GM19455 (cell line): ENCODE results near the gene MBD3L1.
A peak's percentile ranks its signal among the peaks of the same experiment; 100 is the strongest.

Experiments
- ATAC-seq: cut with Tn5 transposase; IDR thresholded peaks from one replicate; pipeline ENCODE4 v1.9.1; 2021; ENCODE audit not compliant: unreplicated experiment

Gene MBD3L1

DNA sequence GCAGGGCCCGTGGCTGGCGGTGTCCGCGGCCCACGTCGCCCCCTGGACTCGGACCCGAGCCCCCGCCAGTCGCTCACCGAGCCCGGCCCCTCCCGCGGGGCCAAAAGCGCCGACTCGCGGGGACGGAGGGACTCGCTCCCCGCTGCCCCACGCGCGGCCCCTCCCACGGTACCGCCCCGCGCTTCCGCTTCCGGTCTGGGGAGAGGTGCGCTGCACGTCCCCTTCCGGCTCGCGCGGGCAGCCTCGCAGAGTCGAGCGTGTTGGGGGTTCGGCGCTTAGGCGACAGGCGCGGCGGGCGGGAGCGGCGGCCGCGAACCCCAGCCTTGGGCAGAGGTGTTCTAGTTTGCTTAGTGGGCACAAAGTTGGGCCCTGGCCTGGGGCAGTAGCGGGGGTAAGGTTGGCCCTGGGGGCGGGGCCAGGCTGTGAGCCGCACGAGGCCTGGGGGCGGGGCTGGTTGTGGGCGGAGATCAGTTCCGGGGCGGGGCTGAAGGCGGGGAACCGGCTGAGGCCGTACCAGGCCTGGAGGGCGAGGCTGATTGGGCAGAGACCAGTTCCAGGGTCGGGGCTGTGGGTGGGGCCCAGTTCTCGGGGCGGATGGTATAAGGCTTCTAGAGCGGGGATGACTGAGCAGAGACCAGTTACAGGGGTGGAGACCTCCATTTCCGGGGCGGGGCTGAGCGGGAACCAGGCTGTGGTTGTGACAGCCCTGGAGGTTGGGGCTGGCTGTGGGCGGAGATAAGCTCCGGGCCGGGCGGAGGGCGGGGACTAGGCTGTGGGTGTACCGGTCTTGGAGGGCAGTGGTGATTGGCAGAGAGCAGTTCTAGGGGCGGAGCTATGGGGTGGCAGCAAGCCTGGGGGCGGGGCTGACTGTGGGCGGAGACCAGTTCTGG, at the start of gene MBD3L1, which contains the start of gene ZNF558:
TSS of gene MBD3L1 (plus strand) at position 246 of the 890 bp plus-strand sequence. CDS start 10,302 bp downstream, outside the sequence.
TSS of gene ZNF558 (minus strand) at position 173 of the 890 bp plus-strand sequence. CDS start 9,645 bp downstream, outside the sequence.
- ATAC-seq: peak; percentile 87

DNA sequence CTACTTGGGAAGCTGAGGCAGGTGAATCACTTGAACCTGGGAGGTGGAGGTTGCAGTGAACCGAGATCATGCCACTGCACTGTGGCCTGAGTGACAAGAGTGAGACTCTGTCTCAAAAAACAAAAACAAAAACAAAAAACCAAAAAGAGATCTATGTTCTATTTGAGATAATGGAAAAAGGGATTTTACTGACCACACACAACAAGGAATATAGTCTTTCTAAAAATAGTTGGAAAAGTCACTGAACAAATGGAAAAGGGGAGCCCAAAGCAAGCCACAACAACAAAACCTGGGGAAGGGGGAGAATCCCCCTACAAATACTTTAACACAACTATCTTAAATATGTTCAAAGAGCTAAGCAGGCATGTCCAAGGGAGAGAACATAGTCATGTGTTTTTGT, 37.4 kb upstream of the MBD3L1 start:
- no peak for ATAC-seq

DNA sequence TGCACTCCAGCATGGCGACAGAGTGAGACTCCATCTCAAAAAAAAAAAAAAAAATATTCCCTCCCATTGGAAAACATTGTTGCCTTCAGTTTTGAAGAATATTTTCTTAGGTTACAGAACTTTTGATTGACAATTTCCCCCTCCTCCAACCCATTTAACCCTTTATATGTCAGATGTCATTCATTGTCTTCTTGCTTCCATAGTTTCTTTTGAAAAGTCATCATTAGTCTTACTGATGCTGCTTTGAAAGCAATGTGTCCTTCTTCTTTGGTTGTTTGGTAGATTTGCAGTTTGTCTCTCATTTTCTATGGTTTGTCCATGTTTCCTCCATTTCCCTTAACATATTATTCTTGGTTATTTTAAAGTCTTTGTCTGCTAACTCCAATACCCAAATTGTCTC, 25.5 kb upstream of the MBD3L1 start:
- ATAC-seq: no peak

DNA sequence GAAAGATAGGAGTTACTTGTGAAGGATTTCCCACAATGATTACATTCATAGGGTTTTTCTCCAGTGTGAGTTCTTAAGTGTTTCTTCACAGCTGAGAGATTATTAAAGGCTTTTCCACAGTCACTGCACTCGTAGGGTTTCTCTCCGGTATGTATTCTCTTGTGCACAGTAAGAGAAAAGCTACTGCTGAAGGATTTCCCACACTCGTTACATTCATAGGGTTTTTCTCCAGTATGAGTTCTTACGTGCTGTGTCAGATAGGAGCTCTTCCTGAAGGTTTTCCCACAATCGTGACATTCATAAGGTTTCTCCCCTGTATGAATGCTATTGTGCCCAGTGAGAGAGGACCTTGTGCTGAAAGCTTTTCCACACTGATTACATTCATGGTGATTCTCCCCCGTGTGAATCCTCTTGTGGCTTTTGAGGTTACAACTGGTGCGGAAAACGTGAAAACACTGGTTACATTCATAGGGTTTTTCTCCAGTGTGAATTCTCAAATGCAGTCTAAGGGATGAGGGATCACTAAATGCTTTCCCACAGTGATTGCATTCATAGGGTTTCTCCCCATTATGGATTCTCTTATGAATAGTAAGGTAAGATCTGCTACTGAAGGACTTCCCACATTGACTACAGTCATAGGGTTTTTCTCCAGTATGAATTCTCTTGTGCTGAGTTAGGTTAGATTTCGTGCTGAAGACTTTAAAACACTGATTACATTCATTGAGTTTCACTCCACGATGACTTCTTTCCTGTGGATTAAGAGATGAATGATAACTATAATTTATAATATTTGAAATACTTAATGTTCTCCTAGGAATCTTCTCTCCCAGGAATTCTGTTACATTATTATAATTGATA, 20.6 kb upstream of the MBD3L1 start:
- ATAC-seq: no peak

DNA sequence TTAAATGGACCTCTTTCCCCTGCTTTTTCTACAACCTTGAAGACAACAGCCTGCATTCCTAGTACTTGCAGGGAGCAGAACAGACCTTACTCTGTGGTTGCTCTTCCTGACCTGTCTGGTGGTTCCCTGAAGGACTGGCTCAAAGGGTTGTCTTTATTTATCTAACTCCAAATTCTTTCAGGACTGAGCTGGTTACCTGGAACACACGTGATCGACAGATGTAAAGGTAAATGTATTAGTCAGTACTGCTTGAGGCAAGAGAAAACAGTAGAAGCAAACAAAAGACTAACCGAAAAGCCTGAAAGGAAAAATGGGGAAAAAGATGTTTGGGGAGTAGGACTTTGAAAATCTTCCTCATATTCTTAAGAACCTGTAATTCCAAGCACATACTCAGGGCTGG, 18.0 kb upstream of the MBD3L1 start:
- ATAC-seq: no peak

DNA sequence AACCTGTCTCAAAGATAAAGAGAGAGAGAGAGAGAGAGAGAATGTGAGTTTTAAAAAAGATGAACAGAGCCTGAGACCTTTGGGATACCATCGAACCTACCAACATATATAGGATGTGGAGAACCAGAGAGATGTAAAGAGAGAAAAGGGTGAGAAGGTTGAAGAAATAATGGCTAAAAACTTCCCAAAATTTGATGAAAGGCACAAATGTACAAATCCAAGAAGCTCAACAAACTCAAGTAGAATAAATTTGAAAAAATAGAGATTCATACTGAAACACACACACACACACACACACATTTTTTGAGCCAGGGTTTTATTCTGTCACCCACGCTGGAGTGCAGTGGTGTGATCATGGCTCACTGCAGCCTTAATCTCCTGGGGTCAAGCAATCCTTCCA, 16.4 kb upstream of the MBD3L1 start:
- ATAC-seq: no peak

DNA sequence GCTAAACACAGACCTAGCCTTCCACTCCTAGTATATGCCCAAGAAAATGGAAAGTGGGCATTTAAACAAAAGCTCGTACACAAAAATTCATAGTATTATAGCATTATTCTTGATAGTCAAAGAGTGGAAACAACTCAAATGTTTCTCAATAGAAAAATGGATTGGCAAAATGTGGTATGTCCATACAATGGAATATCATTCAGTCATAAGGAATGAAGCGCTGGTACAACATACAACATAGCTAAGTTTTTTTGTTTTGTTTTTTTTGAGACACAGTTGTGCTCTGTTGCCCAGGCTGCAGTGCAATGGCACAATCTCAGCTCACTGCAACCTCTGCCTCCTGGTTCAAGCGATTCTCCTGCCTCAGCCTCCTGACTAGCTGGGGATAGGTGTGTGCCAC, 11.9 kb upstream of the MBD3L1 start:
- no peak for ATAC-seq

DNA sequence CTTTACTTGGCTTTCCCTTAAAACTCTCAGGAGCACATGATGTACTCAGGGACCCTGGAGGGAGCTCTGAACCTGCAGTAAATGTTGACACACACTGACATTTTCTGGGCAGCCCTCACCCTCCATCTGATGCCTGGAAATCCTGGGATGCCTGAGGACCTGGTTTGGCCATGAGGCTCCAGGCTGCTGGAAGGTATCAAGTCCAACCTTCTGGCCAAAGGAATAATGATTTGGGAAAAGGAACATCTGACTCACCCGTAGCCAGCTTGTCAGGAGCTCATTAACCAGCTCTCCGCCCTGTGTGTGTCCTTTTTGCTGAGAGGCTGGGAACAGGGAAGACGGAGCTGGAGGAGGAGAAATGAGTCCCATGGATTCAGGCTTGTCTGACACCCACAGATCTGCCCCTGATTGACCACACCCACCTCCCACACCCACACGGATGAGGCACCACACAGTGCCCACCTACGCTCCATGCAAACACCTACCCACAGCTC, 10.4 kb upstream of the MBD3L1 start:
- no peak for ATAC-seq

DNA sequence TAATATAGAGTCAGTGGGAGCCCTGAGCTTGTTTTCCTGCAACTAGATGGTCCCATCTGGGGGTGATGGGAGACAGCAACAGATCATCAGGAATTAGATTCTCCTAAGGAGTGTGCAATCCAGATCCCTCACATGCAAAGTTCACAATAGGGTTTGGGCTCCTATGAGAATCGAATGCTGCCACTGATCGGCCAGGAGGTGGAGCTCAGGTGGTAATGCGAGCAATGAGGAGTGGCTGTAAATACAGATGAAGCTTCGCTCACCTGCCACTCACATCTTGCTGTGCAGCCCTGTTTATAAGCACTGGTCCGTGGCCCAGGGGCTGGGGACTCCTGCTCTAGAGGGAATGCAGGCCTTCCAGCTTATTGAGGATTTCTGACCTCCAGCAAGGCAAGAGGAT, 5.8 kb upstream of the MBD3L1 start:
- no peak for ATAC-seq

DNA sequence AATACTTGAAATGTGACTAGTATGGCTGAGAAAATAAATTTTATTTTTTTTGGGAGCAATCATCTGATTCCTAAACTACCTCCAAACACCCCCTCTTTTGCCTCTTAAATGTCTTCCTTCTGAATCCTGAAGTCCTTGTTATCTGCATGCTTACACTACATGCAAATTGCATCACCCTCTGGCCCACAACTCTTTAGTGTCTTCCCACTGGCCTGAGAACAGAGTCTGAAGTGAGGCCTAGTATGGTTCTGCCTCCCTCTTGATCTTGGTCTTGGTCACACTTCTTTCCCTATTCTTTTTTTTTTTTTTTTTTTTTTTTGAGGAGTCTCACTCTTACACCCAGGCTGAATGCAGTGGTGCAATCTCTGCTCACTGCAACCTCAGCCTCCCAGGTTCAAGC, 4.9 kb upstream of the MBD3L1 start:
- ATAC-seq: no peak

DNA sequence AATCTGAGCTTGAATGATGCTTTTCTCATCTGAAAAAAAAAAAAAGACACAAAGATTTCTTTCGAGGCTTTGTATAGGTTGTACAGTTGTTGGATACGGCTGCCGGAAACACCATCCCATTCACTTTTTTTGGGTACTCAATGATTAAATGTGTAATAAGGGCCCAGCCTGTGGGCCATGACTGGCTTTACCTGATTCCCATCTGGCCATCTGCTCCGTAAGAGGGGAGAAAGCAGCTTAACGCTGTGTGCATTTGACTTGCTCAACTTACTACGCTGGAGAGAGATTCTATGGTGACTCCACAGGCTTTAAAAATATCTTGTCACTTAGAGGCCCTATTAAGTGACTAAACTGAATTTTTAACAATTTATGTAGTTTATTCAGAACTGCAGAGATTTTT, 804 bp upstream of the MBD3L1 start:
- ATAC-seq: no peak

DNA sequence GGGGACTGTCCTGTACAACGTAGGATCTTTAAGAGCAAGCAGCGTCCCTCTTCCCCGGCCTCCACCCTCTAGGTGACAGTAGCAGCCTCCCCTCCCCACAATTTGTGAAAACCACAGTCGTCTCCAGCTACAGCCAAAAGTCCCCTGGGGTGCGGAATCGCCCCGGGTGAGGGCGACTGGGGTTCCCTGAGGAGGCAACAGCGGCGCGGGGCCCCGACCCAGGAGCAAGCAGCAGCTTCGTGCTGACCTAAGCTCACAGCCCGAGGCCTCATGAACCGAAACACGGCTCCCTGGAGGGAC, 395 bp upstream of the MBD3L1 start:
- ATAC-seq: peak; percentile 12

DNA sequence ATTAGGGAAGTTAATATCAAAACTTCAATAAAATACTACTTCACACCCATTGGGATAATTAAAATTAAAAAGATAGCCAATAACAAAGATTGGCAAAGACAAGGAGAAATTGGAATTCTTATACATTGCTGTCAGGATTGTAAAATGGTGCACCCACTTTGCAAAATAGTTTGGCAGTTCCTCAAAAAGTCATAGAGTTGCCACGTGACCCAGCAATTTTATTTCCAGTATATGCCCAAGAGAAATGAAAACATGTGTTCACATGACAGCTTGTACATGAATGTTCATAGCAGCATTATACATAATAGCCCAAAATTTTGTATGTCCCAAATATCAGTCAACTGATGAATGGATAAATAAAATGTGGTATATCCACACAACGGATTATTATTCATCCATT, 3.3 kb downstream of the MBD3L1 start:
- ATAC-seq: no peak

DNA sequence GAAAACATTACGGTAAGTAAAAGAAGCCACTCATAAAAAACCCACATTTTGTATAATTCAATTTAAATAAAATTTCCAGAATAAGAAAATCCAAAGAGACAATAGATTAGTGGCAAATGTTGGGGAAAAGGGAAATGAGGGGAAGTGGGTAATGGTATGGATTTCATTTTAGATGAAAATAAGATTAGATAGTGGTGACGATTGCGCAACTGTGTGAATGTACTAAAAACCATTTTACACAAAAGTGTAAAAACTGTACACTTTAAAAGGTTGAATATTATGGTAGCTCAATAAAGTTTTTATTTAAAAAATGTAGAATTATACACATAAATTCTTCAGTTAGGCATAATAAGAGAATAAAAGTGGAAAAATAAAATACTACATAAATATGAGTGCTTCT, 3.7 kb downstream of the MBD3L1 start:
- ATAC-seq: no peak

DNA sequence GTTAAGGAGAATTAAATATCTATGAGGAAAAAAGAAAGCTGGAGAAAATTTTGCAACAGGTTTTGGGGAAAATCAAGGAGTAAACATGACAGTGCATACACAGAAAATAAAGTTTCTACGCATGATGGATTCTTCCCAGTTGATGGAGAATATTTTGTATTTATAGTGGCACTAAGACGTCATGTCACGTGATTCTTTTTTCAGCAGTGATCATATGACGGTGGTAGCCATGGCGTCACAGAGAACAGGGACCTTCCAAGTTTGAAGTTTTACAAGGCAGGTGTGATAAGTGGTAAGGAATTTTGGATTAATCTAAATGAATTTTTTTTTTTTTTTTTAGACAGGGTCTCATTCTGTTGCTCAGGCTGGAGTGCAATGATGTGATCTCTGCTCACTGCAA, 8.5 kb downstream of the MBD3L1 start:
- ATAC-seq: no peak

DNA sequence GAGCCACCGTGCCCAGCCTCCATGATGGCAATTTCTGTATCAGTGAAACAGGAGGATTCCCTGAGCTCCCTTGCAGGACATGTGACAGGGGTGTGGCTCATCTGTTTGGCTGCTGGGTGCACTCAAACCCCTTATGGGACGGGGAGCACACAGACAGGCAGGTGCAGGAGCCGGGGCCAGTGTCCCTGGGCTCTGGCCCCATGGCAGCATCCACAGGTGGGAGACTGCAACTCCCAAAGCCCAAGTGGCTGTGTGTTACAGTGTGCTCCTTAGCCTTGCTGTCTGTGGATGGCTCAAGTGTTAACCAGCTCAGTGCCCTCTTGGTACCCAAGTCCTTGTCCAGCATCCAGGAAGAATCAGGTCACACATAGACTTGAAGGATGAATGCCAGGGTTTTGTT, 14.6 kb downstream of the MBD3L1 start:
- no peak for ATAC-seq

DNA sequence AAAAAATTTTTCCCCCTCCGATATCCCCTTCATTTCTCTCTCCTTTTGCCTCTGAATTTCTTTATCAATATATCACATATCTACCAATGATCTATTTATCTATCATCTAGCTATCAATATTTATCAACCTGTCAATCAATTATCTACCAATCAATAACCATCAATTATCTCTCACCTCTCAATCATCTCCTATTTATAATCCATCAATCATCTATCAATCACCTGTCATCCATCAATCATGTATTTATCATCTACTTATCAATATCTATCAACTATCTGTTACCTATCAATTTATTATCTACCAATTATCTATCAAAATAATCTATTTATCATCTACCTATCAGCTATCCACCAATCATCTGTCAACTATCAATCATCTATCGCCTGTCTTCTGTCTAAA, 17.1 kb downstream of the MBD3L1 start:
- no peak for ATAC-seq

DNA sequence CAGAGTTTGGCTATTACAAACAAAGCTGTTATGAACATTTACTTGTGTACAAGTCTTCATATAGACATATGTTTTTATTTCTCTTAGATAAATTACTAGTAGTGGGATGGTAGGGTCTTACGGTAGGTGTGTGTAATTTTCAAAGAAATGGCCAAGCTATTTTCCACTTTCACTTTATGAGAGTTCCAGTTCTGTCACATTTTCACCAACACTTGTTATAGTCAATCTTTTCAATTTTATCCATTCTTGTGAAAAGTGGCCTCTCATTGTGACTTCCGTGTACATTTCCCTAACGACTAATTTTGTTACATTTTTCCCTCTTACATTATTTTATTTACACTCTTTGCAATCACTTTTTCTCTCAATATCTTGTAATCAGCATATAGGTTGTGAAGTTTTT, 18.3 kb downstream of the MBD3L1 start:
- ATAC-seq: no peak

DNA sequence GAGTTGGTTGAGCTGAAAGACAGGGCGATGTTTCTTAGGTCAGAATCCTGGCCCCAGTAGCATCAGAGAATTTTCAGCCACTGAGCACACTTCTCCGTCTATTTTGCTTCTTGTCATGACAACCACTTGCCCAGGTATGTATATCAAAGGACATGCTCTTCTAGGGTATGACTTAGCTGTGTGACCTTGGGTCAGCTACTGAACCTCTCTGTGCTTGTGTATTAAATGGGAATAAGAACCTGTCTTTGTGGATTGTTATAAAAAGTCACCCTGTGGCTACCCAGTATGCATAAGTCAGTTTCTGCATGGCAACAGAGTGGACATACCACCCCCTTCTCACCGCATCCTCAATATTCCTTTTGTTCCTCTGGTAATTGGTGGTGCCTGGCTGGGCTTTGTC, 26.1 kb downstream of the MBD3L1 start:
- no peak for ATAC-seq

DNA sequence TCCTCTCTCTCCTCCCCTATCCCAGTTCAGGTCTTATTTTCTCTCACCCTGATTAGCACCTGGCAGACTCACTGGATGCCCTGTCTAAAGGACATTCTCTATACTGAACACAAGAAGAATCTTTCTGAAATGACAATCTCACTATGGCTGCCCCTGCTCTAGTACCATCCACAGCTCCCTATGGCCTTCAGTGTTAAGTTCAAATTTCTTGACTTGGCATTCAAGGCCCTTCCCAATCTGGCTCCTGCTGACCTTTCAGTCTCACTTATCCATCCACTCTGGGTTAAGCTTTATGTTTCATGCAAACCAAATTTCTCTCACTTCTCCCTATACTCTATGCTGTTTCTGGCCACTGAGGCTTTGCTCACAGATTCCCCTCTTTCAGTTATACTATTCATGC, 34.2 kb downstream of the MBD3L1 start:
- ATAC-seq: no peak

DNA sequence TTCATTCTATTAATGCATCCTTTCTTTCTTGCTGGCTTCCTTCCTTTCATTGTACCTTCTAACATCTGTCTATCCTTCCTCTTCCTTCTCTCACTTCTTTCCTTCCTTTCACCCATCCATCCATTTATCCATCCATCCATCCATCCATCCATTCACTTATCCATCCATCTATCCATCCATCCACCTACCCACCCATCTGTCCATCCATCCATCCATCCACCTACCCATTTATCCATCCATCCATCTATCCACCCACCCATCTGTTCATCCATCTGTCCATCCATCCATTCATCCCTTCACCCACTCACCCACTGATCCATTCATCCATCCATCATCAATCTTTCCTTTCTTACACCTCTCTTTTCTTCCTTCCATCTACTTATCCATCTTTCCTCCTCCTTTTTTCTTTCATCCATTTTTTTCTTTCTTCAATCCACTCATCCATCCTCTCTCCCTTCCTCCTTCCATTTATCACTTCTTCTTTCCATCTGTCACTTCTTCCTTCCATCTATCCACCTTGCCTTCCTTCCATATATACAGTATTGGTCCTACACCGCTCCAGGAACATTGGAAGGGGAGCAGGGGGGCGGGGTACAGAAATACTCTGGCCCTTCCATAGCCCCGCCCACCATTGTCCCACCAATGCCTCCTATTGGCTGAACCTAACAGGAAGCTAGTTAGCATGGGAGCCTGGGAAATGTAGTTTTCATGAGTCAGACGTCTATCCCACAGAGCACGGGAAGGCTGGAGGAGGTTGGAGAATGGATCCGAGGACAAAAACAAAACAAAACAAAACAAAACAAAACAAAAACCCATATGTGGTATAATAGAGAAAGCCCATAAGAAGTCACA, 45.9 kb downstream of the MBD3L1 start:
- ATAC-seq: no peak
